ENCODE results near the gene CDC42BPA.
"Not testable (repeated sequence)": the region's sequence is repeated elsewhere in the genome, so short reads cannot be mapped to it uniquely, and the experiment has no call there.

Gene CDC42BPA

GRCh38 chr1:227210604-227211003 is 107.7 kb downstream of the CDC42BPA start:
- ATAC-seq, result no peak

GRCh38 chr1:227197064-227197463 is 121.2 kb downstream of the CDC42BPA start:
- no peak for ATAC-seq

GRCh38 chr1:227192163-227192562 is 126.1 kb downstream of the CDC42BPA start:
- peak; percentile 76 to 91 for ATAC-seq

- ATAC-seq, result no peak
Observed at GRCh38 chr1:227191607-227192006, 126.7 kb downstream of the CDC42BPA start.

- no peak for ATAC-seq
Observed at GRCh38 chr1:227190321-227190720, 128.0 kb downstream of the CDC42BPA start.

- no peak for ATAC-seq
Observed at GRCh38 chr1:227185291-227185690, 133.0 kb downstream of the CDC42BPA start.

GRCh38 chr1:227182012-227182411 is 136.3 kb downstream of the CDC42BPA start:
- ATAC-seq, result no peak

- ATAC-seq, result no peak
Observed at GRCh38 chr1:227175611-227176010, 142.7 kb downstream of the CDC42BPA start.

GRCh38 chr1:227174164-227174563 is 144.1 kb downstream of the CDC42BPA start:
- no peak for ATAC-seq

- no peak for ATAC-seq
Observed at GRCh38 chr1:227170361-227171166, 147.7 kb downstream of the CDC42BPA start.

- ATAC-seq, result no peak
Observed at GRCh38 chr1:227169343-227169742, 148.9 kb downstream of the CDC42BPA start.

GRCh38 chr1:227167276-227168101 is 150.8 kb downstream of the CDC42BPA start:
- no peak for ATAC-seq

- ATAC-seq, result no peak
Observed at GRCh38 chr1:227166559-227166958, 151.7 kb downstream of the CDC42BPA start.

GRCh38 chr1:227161470-227161869 is 156.8 kb downstream of the CDC42BPA start:
- ATAC-seq, result no peak

GRCh38 chr1:227156520-227156919 is 161.8 kb downstream of the CDC42BPA start:
- ATAC-seq, result no peak

GRCh38 chr1:227155688-227156087 is 162.6 kb downstream of the CDC42BPA start:
- ATAC-seq, result no peak

GRCh38 chr1:227155004-227155403 is 163.3 kb downstream of the CDC42BPA start:
- ATAC-seq, result no peak

- no peak for ATAC-seq
Observed at GRCh38 chr1:227152525-227152924, 165.8 kb downstream of the CDC42BPA start.

- ATAC-seq, result no peak
Observed at GRCh38 chr1:227140376-227140775, 177.9 kb downstream of the CDC42BPA start.

- no peak for ATAC-seq
Observed at GRCh38 chr1:227136210-227136820, 182.0 kb downstream of the CDC42BPA start.

- ATAC-seq, result no peak
Observed at GRCh38 chr1:227134686-227135314, 183.5 kb downstream of the CDC42BPA start.

GRCh38 chr1:227132695-227133094 is 185.6 kb downstream of the CDC42BPA start:
- not testable (repeated sequence) for ATAC-seq

GRCh38 chr1:227131193-227131592 is 187.1 kb downstream of the CDC42BPA start:
- no peak for ATAC-seq

Measured in activated CD4-positive, CD25-positive, alpha-beta regulatory T cell treated with anti-CD3 and anti-CD28 coated beads, Interleukin-2, amount 50 U/mL, for 24 hours (primary cell).